Measurements from ENCODE around the gene ECI2. TPM values are rescaled to one million over a fixed set of nuclear protein-coding genes. Genes with fewer than 3 reads are reported as not detected.

Gene ECI2
- total and polyA plus RNA-seq, 7 donors, result 58.2 to 122 (median 103) TPM

- no peaks in the 10 kb centered on the region for H3K27me3 ChIP-seq (ENCODE audit: insufficient read depth in 3 of 3, low read length in 2 of 3)
- no peaks in the 10 kb centered on the region for H3K9me3 ChIP-seq
- no peak overlapping the region for H3K27ac ChIP-seq
- DNase-seq (no peak), ATAC-seq (no peak)
- no peak overlapping the region for H3K4me3 ChIP-seq
- peaks cover 21% of the 10 kb centered on the region for H3K4me1 ChIP-seq
- TF ChIP-seq, protein P1, sequence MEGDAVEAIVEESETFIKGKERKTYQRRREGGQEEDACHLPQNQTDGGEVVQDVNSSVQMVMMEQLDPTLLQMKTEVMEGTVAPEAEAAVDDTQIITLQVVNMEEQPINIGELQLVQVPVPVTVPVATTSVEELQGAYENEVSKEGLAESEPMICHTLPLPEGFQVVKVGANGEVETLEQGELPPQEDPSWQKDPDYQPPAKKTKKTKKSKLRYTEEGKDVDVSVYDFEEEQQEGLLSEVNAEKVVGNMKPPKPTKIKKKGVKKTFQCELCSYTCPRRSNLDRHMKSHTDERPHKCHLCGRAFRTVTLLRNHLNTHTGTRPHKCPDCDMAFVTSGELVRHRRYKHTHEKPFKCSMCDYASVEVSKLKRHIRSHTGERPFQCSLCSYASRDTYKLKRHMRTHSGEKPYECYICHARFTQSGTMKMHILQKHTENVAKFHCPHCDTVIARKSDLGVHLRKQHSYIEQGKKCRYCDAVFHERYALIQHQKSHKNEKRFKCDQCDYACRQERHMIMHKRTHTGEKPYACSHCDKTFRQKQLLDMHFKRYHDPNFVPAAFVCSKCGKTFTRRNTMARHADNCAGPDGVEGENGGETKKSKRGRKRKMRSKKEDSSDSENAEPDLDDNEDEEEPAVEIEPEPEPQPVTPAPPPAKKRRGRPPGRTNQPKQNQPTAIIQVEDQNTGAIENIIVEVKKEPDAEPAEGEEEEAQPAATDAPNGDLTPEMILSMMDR (IDR thresholded peaks at IDR 0.05), result no peak
- H3K36me3 ChIP-seq (ENCODE audit: insufficient read depth in 1 of 2, low read depth in 1 of 2), result peaks cover 0 to 3% of the 10 kb centered on the region in 2 donors
- intact Hi-C loops (cut with DNase I), result loop anchor here in 1 of 2 donors (10.0 kb wide), 1 partner anchor 393 kb away; no protein-coding TSS in a partner anchor
- WGBS, 3 donors, result 78 to 87% (median 86%) methylated on average over 3 of the region's 3 CpGs
Measured at GRCh38 chr6:4138186-4138585, 2.8 kb upstream of the ECI2 start.

DNA sequence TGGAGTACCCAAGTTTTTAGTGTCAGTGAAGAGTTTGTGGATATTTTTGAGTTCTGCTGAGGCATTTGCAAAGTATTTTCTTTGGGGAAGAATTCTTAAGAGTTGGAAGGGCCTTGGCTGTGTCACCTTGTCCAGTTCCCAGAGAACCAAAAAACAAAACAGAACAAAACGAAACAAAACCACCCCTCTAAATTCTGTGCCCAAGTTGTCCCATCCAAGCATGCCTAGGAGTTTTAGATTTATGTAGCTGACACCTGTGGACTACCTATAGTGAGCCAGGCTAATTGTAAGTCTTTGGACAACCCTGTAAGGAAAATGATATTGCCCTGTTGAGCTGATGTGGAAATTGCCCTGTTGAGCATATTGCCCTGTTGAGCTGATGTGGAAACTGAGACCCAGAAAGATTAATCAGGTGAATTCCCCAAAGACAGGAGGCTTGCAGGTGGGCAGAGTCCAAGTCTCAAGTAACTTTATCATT lies 1.0 kb upstream of the ECI2 start:
- no peak for DNase-seq
- Histone ChIP-seq H3K4me1 (peaks cover 21% of the 10 kb centered on the region), H3K27ac (peak overlapping the region; percentile 79), H3K9me3 (no peaks in the 10 kb centered on the region), H3K27me3 (ENCODE audit: insufficient read depth in 3 of 3, low read length in 2 of 3) (no peaks in the 10 kb centered on the region), H3K36me3 (ENCODE audit: insufficient read depth in 1 of 2, low read depth in 1 of 2) (peaks cover 4 to 21% of the 10 kb centered on the region in 2 donors), H3K4me3 (peak overlapping the region; percentile 87)
- 5 to 30% (median 7%) methylated on average over 1 of the region's 1 CpG for WGBS, 3 donors
- ATAC-seq, result no peak
- TF ChIP-seq, protein P1 (IDR thresholded peaks at IDR 0.05), result no peak
- intact Hi-C loops (cut with DNase I), result loop anchor here in 1 of 2 donors (10.0 kb wide), 1 partner anchor 392 kb away; no protein-coding TSS in a partner anchor

- TF ChIP-seq, protein P1 (IDR thresholded peaks at IDR 0.05), result no peak
- Histone ChIP-seq H3K4me3 (peak overlapping the region; percentile 87), H3K9me3 (no peaks in the 10 kb centered on the region), H3K27ac (peak overlapping the region; percentile 79), H3K4me1 (peaks cover 21% of the 10 kb centered on the region), H3K27me3 (ENCODE audit: insufficient read depth in 3 of 3, low read length in 2 of 3) (no peaks in the 10 kb centered on the region), H3K36me3 (ENCODE audit: insufficient read depth in 1 of 2, low read depth in 1 of 2) (peaks cover 4 to 27% of the 10 kb centered on the region in 2 donors)
- ATAC-seq (peak; percentile 93 to 98 (median 96)), DNase-seq (peak; percentile 98 to 99)
- WGBS, 3 donors, result 1 to 2% (median 1%) methylated on average over 23 to 64 of the region's 64 CpGs
- intact Hi-C loops (cut with DNase I), result loop anchor here in 1 of 2 donors (10.0 kb wide), 1 partner anchor 391 kb away; no protein-coding TSS in a partner anchor
Measured at GRCh38 chr6:4135665-4136353, 434 bp upstream of the ECI2 start.

DNA sequence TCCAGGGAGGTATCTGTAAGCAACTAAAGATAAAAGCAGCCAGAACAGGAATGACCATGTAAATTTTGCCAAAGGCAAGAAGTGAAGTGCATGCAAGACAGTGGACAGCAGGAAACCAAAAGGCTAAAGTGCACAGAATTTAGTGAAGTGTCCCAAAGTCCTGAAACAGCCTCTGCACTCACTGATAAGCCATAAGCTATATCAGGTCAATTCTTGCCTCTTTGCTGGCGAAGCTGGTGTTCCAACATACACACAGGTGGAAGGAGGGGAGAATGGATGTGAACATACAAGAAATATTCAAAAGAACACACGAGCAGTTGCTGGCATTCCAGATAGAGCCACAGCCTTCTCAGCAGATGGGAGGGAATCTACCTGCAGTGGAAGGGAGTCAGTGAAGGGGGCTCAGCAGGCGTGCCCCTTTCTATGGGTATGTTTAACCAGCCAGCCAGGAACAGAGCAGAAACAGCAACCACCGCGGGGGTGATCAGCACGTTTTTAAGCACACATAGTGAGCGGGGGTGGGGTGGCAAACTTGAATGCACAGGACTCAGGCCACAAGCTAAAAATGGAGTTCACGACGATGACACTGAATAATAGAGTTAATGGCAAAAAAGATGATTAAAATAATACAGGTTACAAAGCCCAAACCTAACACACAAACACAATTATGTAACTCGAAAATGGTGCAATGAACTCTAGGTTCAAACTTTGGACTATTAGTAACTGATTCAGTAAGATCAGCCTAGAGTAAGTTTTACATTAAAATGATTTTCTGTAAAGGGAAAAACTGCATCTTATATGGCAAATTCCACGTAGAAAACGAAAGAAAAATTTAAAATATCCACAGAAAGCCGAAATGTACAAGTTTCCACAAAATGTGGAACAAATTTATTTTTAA lies 1.2 kb downstream of the ECI2 start:
- H3K36me3 ChIP-seq (ENCODE audit: insufficient read depth in 1 of 2, low read depth in 1 of 2), result peaks cover 4 to 43% of the 10 kb centered on the region in 2 donors
- H3K9me3 ChIP-seq, result no peaks in the 10 kb centered on the region
- peaks cover 24% of the 10 kb centered on the region for H3K4me1 ChIP-seq
- intact Hi-C loops (cut with DNase I), result loop anchor here in 1 of 2 donors (10.0 kb wide), 1 partner anchor 389 kb away; no protein-coding TSS in a partner anchor
- peak overlapping the region; percentile 88 for H3K27ac ChIP-seq
- peak overlapping the region; percentile 87 for H3K4me3 ChIP-seq
- ATAC-seq (no peak), DNase-seq (peak in 1 of 2 donors; percentile 26)
- WGBS, 3 donors, result 14 to 27% (median 15%) methylated on average over 13 of the region's 13 CpGs
- TF ChIP-seq, protein P1 (IDR thresholded peaks at IDR 0.05), result no peak
- no peaks in the 10 kb centered on the region for H3K27me3 ChIP-seq (ENCODE audit: insufficient read depth in 3 of 3, low read length in 2 of 3)
